IPS-NIHi11 (cell line): ENCODE measurements around the gene DOCK3.
"Not testable (repeated sequence)": the region's sequence is repeated elsewhere in the genome, so short reads cannot be mapped to it uniquely, and the experiment has no call there.

Experiments
- DNase-seq: peaks from one replicate; pipeline ENCODE4 v3.0.0; 2012; ENCODE audit warnings: mixed read lengths, low spot score

Gene DOCK3

DNA sequence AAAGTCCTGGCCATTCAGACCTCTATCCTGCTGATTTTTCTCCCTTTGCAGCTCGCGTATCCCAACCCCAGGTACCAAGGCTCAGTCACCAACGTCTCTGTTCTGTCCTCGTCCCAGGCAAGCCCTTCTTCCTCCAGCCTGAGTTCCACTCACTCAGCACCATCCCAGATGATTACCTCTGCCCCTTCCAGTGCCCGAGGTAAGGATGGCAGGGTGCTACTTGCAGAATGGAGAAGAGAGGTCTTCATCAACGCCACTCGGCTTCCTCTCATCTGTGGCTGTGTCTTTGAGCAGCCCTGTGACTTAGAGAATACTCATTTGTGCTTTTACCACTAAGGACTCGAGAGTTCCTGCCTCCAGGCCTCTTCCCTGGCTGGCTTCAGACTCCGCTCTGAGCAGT lies 687.7 kb downstream of the DOCK3 start:
- no peak for DNase-seq

DNA sequence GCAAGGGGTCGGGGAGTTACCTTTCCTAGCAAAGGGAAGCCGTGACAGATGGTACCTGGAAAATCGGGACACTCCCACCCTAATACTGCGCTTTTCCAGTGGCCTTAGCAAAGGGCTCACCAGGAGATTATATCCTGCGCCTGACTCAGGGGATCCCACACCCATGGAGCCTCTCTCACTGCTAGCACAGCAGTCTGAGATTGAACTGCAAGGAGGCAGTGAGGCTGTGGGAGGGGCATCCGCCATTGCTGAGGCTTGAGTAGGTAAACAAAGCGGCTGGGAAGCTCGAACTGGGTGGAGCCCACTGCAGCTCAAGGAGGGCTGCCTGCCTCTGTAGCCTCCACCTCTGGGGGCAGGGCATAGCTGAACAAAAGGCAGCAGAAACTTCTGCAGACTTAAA lies 693.5 kb downstream of the DOCK3 start:
- DNase-seq: not testable (repeated sequence)

DNA sequence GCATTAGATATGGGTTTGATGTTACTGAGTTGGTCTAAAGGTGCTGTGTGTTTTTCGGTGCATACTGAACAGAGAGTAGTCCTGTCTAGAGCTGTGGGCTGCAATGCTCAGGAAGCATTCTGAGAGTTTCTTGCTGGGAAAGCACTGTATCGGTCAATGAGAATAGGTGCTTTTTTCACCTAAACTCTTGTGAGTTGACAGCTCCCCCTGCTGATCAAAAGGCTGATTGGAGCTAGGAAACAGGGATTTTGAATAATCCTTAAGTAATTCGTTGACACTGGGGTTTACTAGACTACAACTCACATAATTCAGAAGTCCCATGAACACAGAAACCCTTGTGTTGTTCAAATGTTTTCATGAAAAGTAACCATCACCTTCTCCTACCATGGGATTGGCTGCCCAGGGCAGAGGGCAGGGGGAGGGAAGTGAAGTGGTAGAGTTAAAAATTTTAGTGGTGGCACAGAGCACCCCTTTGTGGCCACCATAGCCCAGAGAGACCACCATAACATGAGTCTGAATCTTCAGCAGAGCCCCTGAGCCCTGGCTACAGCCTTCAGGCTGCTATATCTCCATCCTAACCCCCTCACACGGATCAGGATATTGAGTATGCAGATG lies 697.3 kb downstream of the DOCK3 start:
- peak; percentile 58 for DNase-seq

DNA sequence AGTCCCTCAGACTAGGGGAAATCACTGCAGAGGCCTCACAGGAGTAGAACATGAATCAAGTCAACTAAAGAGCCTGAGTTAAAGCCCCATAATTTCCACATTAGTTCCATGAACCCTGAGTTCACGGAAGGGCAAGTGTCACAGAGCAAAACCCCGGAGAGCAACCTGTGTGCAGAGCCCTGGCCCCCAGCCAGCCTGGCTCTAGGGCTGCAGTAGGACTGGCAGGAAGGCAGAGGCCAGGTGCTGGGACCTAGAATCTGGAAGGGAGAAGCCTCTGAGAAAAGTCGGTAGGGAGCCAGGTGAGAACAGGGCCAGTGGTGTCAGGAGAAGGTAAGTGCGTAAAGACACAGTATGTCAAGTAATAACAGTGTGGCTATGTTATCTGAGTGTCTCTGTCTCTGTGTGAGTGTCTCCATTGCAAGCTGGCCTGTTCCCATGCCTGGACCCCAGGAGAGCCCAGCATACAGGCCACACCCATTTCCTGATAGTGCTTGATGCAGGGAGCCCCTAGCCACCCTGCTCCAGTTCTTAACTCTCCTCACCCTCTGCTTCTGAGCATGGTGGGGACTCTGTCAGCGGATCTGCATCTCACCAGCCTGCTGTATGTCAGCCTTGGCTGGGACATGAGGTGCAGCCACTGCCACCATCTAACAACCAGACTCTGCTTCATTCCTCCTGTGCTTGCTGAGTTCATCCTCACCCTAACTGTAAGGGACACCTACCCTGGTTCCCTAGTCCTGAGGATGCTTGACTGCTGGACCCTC lies 699.1 kb downstream of the DOCK3 start:
- no peak for DNase-seq

DNA sequence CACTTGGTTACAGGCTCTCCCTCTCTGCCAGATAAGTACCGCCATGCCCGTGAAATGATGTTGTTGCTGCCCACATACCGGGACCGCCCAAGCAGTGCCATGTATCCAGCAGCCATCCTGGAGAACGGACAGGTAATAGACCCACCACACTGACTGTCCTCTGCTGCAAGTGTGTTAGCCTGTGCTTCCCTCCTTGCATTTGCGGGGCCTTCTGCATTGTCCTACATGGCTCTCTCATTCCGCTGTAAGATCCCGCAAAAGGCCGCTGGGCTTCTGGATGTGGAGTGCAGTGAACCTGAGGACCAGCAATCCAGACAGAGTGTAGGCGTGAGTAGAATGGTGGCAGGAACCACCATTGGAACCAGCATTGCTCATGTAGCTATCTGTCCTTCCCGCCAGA lies 699.7 kb downstream of the DOCK3 start:
- no peak for DNase-seq

DNA sequence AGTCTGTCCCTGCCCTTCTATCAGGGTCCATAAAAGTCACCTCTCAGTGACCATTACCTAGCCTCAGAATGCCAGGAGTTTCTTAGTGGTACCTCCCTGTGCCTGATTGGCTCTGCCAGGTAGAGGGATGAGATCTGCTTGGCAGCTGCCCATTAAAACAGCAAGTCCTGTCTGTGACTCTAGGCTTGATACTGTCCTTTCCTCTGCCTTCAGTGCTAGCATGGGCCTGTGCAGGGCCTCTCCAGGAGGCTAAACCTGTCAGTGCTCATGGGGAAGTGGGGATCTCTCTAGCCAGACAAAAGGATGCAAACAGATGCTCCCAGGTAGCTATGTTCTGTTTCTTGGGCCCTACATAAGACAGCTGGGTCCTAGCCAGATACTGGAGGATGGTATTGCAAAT lies 700.4 kb downstream of the DOCK3 start:
- no peak for DNase-seq

DNA sequence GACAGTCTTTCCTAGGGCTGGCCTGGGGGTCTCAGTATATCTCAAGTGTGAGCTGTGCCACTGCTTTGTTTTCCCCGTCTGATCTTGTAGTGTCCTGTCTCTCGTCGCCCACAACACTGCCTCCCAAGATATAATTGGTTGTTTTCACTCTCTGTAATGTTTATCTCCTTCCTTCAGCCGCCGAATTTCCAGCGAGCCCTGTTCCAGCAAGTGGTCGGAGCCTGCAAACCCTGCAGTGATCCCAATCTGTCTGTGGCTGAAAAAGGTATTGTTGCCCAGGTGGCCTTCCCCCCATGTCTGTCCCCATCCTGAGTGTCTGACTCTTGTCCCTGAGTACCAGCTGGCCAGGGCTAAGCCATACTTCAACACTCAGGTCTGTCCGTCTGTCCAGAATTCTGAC lies 700.8 kb downstream of the DOCK3 start:
- no peak for DNase-seq

DNA sequence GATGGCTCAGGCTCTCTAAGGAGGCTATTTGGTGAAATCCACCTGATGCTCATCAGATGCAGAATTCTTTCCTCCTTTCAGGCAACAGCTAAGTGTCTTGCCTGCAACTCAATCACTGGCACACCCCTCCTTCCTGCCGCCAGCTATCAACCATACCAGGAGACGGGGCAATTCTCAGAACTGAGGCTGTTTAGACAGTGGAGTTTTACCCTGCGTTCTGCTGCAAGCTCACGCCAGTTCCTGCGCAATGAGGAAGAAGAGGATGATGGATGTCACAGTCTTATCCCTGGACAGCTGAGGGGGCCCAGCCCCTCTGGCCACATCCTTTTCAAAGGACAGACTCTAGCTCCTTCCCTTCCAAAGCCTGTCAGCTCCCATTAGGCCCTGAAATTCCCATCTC lies 703.3 kb downstream of the DOCK3 start:
- no peak for DNase-seq

DNA sequence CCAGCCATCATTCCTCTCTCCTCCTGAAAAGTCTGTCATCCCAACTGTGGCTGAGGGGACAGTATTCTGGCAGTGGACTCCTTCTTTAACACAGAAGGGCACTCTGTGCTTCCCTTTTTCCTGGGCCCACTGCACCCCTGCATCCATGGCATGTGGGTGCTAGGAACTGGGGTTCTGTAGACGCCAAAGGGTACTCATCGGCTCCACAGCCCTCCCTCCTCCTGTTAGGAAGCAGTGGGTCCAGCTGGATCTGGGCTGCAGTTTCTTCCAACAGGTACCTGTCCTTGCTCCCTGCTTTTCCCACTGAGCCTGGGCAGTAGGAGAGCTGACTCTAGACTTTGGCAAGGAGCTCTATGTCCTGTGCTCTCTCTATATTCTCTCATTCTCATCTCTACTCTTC lies 704.0 kb downstream of the DOCK3 start:
- no peak for DNase-seq

DNA sequence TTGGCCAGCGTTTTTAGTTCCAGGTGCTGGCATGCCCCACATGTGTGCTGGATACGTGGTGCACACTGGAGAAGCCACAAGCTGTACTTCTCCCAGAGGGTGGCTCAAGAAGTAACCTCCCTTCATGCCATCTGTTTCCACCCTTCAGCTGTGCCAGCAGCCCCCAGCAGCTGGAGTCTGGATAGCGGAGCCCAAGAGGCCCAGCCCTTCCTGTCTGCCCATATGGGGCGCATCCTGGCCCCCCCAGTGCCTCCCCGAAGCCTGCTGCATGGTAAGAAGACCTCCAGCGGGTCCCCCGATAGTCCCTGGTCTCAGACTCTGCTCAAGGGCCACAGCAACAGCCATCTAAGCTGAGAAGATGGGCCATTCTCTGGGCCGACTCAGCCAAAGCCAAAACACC lies 704.6 kb downstream of the DOCK3 start:
- no peak for DNase-seq

DNA sequence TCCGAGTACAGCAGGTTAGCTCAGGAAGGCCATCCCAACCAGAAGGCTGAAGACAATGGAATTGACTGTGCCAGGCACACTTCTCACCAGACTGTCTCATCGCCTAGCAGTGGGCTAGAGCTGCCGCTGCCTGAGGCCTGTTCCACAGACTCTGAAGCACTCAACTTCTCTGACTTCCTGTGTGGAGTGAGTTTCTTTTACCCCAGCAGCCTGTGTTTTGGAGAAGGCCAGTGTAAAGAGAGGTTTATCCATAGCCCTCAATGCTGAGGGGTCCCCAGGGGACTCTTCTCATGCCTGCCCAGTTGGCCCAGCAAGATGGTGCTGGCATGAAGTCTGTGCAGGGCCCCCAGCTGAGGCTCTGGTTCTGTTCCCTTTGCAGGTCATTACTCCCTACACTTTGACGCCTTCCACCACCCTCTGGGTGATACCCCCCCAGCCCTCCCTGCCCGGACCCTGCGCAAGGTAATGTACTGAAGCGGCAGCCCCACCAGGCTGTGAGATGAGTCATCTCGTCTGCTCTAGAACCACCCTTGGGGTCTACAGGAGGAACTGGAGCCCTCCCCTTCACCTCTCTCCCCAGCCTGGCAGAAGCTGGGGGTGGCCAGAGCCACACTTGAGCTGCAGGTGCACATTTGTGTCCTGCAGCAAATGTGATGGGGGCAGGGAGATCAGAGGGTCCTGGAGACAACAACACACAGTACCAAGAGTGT lies 705.2 kb downstream of the DOCK3 start:
- DNase-seq: no peak

DNA sequence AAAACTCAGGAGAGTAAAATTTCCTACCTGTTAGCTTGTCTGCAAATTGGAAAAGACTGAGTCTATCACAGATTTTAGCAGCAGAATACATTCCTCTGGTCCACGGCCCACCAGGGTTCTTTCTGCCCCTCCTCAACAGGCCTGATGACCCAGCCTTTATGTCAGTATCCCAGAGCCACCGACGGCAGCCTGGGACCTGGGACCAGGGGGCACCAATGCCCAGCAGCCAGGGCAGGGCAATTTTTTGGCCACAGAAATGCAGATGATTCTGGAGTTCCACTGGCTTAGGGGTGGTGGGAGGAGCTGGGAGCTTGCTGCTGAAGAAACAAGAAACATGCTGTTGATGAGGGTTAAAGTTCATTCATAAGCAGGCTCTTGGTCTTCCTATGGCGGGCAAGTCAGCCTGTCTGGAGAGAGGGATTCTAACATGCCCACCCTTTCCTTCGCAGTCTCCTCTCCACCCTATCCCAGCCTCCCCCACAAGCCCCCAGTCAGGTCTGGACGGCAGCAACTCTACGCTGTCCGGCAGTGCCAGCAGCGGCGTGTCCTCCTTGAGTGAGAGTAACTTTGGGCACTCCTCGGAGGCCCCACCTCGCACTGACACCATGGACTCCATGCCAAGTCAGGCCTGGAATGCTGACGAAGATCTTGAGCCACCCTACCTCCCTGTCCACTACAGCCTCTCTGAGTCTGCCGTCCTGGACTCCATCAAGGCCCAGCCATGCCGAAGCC lies 706.0 kb downstream of the DOCK3 start:
- no peak for DNase-seq

DNA sequence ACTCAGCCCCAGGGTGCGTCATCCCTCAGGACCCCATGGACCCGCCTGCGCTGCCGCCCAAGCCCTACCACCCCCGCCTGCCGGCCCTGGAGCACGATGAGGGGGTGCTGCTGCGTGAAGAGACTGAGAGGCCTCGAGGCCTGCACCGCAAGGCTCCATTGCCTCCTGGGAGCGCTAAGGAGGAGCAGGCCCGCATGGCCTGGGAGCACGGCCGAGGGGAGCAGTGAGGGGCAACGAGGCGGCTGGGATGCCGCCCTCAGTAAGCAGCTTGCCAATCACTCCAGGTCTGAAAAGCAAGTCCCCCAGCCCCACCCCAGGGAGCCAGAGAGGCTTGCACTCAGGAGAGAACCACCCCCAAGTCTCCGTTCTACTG lies 706.6 kb downstream of the DOCK3 start:
- DNase-seq: no peak

DNA sequence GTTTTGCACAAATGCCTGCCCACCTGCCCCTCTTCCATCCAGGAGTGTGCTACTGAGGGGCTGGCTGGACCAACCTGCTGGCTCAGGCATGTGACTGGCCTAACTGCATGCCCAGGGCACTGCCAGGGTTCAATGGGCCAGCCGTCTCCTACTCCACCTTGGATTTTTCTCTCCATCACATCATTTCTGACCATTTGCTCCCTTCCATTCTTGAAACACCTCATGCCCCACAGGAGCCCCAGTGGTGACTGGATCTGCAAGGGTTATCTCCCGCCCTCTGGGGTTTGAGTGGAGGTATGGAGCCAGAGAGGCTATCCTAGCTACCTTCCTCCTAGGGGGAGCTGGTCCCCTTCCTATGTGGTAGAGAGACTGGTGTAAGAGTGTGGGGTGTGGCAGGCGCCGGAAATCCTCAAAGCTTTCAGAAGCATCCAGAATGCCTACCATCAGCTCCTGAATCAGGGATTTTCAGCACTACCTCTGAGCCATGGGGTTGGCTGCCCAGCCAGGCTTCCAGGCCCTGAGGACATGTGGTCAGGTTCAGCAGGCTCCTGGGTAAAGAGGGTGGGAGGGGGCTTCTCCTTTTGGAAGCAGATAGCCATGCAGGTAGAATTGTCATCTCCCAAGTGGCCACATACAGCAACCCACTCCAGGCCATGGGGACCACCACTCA lies 707.5 kb downstream of the DOCK3 start:
- no peak for DNase-seq

DNA sequence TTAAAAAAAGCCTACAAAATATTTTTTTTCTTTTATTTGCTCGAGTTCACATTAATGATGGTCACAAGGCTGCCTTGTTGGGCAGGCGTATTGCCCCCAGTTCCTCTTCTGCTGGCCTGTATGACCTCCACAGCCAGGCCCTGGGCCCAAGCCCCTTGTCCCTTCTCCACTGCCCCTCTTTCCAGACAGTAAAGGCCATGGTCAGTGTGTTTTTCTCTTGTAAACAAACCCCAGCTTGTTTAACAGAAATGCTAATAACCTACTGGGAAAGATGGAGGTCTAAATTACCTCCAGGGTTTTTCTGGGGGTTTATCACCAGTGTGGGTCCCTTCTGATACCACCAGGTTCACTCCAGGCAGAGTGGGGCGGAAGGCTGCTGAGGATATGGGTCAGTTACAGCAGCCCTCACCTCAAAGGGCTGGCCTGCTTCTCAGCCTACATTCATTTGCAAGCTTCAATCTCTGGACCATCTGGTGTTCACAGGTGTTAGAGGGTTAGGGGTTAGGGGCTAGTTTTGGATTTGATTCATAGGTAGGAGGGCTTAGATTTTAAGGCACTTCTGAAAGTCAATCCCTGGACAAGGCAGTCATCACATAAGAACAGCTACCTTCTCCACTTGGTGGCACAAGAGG lies 708.3 kb downstream of the DOCK3 start:
- no peak for DNase-seq

DNA sequence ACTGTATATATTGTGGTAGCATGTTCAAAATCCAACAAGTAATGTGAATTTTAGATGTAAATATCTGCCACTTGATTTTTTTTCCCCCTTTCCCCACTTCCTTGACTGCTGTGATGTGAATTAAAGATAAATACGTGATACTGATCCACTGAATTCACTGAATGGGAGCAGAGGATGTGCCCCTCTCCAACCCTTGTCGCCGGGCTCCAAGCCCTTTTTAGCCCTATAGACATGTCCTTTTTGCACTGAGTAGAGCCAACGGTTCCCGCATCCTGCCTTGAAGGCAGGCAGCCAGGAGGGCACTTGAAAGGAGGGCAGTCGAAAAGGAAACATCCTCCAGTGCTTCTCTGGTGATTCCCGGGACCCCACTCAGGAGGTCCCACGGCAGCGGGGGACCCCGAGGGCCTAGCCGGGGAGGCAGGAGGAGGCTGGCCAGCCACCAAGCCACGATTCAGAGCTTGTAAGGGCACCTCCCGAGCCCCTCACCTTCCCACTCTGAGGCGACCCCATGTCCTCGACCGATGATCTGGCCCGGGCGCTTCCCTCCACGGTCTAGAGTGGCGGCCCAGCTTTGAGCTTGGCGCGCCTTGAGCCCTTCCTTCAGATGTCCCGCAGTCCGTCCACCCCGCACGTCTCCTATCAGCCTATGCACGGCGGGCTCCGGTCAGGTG lies 709.5 kb downstream of the DOCK3 start:
- DNase-seq: no peak

DNA sequence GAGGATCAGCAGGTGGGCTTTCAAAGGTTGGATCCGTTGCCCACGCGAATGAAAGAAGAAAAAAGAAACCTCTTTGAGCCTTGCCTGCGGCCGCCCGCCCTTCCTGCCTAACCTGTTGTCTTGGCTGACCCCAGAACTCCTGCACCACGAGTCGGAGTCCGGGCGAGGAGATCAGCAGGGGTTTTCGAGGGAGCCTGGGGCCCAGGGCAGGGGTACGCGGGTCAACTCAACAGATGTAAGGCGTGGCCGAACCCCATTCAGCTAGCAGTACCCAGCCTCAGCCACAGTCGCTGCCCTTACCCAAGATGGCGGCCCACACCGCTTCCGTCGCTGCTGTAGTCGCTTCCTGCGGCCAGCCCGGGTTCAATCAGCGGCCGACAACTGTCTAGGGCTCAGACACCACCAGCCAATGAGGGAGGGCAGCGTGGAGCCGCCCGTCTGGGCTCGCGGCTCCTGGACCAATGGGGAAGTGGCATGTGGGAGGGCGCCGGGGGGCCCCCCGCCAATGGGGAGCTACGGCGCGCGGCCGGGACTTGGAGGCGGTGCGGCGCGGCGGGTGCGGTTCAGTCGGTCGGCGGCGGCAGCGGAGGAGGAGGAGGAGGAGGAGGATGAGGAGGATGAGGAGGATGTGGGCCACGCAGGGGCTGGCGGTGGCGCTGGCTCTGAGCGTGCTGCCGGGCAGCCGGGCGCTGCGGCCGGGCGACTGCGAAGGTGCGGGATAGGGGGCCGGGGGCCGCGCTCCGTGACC lies 710.2 kb downstream of the DOCK3 start, which contains the start of gene MANF:
MANF (plus strand) TSS at position 566 of the 748 bp plus-strand sequence; CDS start at position 618, 52 bp downstream.
- peak; percentile 100 for DNase-seq

DNA sequence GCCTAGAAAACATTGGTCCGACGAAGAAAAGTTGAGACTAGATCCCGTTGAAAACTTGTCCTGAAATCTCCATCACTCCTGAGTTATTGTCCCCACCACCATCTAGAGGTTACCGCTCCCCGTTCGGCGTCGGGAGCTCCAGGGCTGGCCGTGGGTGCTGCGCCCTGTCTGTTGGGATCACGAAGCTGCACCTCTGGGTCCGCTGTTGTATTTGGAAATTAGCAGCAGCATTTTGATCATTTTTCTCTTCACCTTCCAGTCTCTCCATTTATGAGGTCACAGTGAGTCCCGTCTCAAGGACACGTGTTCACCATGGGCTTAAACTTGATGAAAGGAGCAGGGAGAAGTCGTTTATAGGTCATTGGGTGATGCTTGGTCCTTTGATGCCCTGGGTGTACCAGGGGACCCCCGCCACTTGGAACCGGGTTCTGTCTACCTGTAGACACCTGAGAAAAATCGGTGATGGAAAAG lies 710.9 kb downstream of the DOCK3 start:
- DNase-seq: no peak

DNA sequence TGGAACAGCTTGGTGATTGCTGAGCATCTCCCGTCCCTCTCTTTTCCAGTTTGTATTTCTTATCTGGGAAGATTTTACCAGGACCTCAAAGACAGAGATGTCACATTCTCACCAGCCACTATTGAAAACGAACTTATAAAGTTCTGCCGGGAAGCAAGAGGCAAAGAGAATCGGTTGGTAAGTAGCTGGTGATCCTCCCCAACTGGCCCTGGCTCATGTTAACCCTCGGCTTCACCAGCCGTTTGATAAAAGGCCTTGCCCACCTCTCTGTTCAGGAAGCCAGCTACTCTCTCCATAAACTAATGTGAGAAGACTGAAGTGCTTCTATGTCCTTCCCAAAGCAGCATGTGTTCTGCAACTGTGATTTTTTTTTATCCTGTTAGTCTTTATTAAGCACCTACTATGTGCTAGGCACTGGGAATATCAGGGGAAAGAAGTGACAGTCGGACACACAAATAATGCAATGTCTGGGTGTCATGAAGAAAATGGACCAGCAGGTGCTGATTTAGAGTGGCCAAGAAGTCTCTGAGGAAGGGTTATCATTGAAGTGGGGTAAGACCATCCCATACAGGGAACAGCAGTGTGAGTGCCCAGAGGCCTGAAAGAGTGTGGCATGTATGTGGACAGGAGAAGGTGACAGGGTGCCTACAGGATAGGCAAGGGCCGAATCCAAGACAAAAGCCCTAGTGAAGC lies 711.6 kb downstream of the DOCK3 start:
- DNase-seq: no peak

DNA sequence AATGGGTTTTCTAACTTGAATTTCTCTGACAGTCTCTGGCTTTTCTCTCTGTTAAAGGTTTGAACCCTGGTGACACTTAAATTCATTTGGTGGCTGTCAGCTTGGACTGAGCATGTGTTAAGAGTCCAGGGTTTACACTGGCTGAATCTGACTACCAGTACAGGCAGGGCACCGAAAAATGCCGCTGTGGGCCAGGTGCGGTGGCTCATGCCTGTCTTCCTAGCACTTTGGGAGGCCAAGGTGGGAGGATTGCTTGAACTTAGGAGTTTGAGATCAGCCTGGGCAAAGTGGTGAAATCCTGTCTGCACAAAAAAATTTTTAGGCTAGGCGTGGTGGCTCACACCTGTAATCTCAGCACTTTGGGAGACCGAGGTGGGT lies 712.1 kb downstream of the DOCK3 start:
- DNase-seq: no peak
